DOHH2 (cell line): ENCODE measurements around the gene MTX2.

ENCODE experiments used
- H3F3A ChIP-seq: fragments of 200-600 bp; sonication (generic), shearing (Covaris generic); 2 replicates; pipeline ENCODE4 v1.6.0; 2016; ENCODE audit warnings: antibody characterized with exemption, mild to moderate bottlenecking; ENCODE audit not compliant: control insufficient read depth, insufficient read depth
- H3K27ac ChIP-seq: fragments of 200-600 bp; sonication (generic); 2 replicates; pipeline ENCODE4 v1.5.1; 2014; ENCODE audit warnings: low read depth, mild to moderate bottlenecking, low read length, moderate library complexity
- H3K27me3 ChIP-seq: fragments of 200-600 bp; sonication (generic); 2 replicates; pipeline ENCODE4 v1.6.1; 2014; ENCODE audit warnings: mild to moderate bottlenecking, low read length, mixed read lengths; ENCODE audit not compliant: control insufficient read depth
- H3K36me3 ChIP-seq: fragments of 200-600 bp; sonication (generic); 2 replicates; pipeline ENCODE4 v1.6.1; 2014; ENCODE audit warnings: mild to moderate bottlenecking, low read length, moderate library complexity, mixed read lengths; ENCODE audit not compliant: control insufficient read depth
- H3K4me1 ChIP-seq: fragments of 200-600 bp; sonication (generic); 2 replicates; pipeline ENCODE4 v1.6.1; 2014; ENCODE audit warnings: mild to moderate bottlenecking, low read length, mixed read lengths; ENCODE audit not compliant: control insufficient read depth
- H3K4me2 ChIP-seq: fragments of 200-600 bp; sonication (generic); 2 replicates; pipeline ENCODE4 v1.6.0; 2014; ENCODE audit warnings: mild to moderate bottlenecking, low read length, moderate library complexity
- H3K4me3 ChIP-seq: fragments of 200-600 bp; sonication (generic); 2 replicates; pipeline ENCODE4 v1.5.1; 2014; ENCODE audit warnings: mild to moderate bottlenecking, low read length, mixed read lengths
- H3K79me2 ChIP-seq: fragments of 200-600 bp; sonication (generic); 2 replicates; pipeline ENCODE4 v1.6.1; 2014; ENCODE audit warnings: mild to moderate bottlenecking, low read length, mixed read lengths; ENCODE audit not compliant: control insufficient read depth
- H3K9me2 ChIP-seq: fragments of 200-600 bp; sonication (generic); replicated peaks from 2 replicates; pipeline ENCODE4 v1.6.1; 2014; ENCODE audit warnings: mild to moderate bottlenecking, low read length, mixed read lengths; ENCODE audit not compliant: control insufficient read depth
- H3K9me3 ChIP-seq: fragments of 200-600 bp; sonication (generic); 2 replicates; pipeline ENCODE4 v1.6.1; 2014; ENCODE audit warnings: antibody characterized with exemption, low read length, mixed read lengths; ENCODE audit not compliant: control insufficient read depth, insufficient read depth
- H4K20me1 ChIP-seq: fragments of 200-600 bp; sonication (generic); 2 replicates; pipeline ENCODE4 v1.6.0; 2014; ENCODE audit warnings: low read depth, mild to moderate bottlenecking, antibody characterized with exemption, low read length, moderate library complexity; ENCODE audit not compliant: control insufficient read depth, insufficient read depth
- CTCF ChIP-seq: fragments of 200-600 bp; sonication (generic); IDR thresholded peaks from one replicate; pipeline ENCODE4 v1.5.1; 2014; ENCODE audit warnings: antibody characterized with exemption, mild to moderate bottlenecking, low read depth, low read length; ENCODE audit not compliant: poor library complexity, severe bottlenecking
- EZH2phosphoT487 ChIP-seq: fragments of 200-600 bp; sonication (generic); IDR thresholded peaks from 2 replicates; pipeline ENCODE4 v1.6.1; 2017; ENCODE audit warnings: borderline replicate concordance, mild to moderate bottlenecking, antibody characterized with exemption, low read length, moderate library complexity, mixed read lengths

The MTX2 gene

GRCh38 chr2:176330612-176331011, 61.4 kb downstream of the MTX2 start:
- H3K4me2 ChIP-seq: no peak overlapping the region
- H3F3A ChIP-seq: no peaks in the 10 kb centered on the region
- no peak for TF ChIP-seq EZH2phosphoT487
- no peak for TF ChIP-seq CTCF
- peaks cover 16% of the 10 kb centered on the region for H3K36me3 ChIP-seq
- H3K9me2 ChIP-seq: no peaks in the 10 kb centered on the region
- H3K27ac ChIP-seq: no peak overlapping the region
- H3K79me2 ChIP-seq: no peaks in the 10 kb centered on the region
- H4K20me1 ChIP-seq: no peaks in the 10 kb centered on the region
- H3K27me3 ChIP-seq: no peaks in the 10 kb centered on the region
- H3K4me3 ChIP-seq: no peak overlapping the region
- H3K4me1 ChIP-seq: no peaks in the 10 kb centered on the region
- H3K9me3 ChIP-seq: no peaks in the 10 kb centered on the region

- no peak for TF ChIP-seq EZH2phosphoT487
- TF ChIP-seq CTCF: no peak
- peaks cover 16% of the 10 kb centered on the region for H3K36me3 ChIP-seq
- no peaks in the 10 kb centered on the region for H3K79me2 ChIP-seq
- H3K27ac ChIP-seq: no peak overlapping the region
- no peak overlapping the region for H3K4me3 ChIP-seq
- H3F3A ChIP-seq: no peaks in the 10 kb centered on the region
- no peak overlapping the region for H3K4me2 ChIP-seq
- no peaks in the 10 kb centered on the region for H3K27me3 ChIP-seq
- no peaks in the 10 kb centered on the region for H4K20me1 ChIP-seq
- H3K9me3 ChIP-seq: no peaks in the 10 kb centered on the region
- no peaks in the 10 kb centered on the region for H3K4me1 ChIP-seq
- H3K9me2 ChIP-seq: no peaks in the 10 kb centered on the region
Observed at GRCh38 chr2:176331646-176332045, 62.4 kb downstream of the MTX2 start.

- Histone ChIP-seq H3K4me3 (no peak overlapping the region), H4K20me1 (no peaks in the 10 kb centered on the region), H3K27ac (no peak overlapping the region), H3K4me2 (no peak overlapping the region), H3K9me3 (no peaks in the 10 kb centered on the region), H3K27me3 (no peaks in the 10 kb centered on the region), H3K4me1 (no peaks in the 10 kb centered on the region), H3K9me2 (no peaks in the 10 kb centered on the region), H3F3A (no peaks in the 10 kb centered on the region), H3K79me2 (no peaks in the 10 kb centered on the region), H3K36me3 (peaks cover 10% of the 10 kb centered on the region)
- TF ChIP-seq EZH2phosphoT487 (no peak), CTCF (no peak)
Observed at GRCh38 chr2:176334729-176335128, 65.5 kb downstream of the MTX2 start.

- peaks cover 7% of the 10 kb centered on the region for H3K36me3 ChIP-seq
Observed at GRCh38 chr2:176338395-176338794, 69.2 kb downstream of the MTX2 start.

More at GRCh38 chr2:176338395-176338794, 69.2 kb downstream of the MTX2 start:
- no peaks in the 10 kb centered on the region for H3K9me2 ChIP-seq
- no peaks in the 10 kb centered on the region for H4K20me1 ChIP-seq
- no peaks in the 10 kb centered on the region for H3F3A ChIP-seq
- H3K27ac ChIP-seq: no peak overlapping the region
- no peak overlapping the region for H3K4me3 ChIP-seq
- no peak overlapping the region for H3K4me2 ChIP-seq
- no peaks in the 10 kb centered on the region for H3K4me1 ChIP-seq
- H3K27me3 ChIP-seq: no peaks in the 10 kb centered on the region
- no peak for TF ChIP-seq EZH2phosphoT487
- no peak for TF ChIP-seq CTCF
- H3K79me2 ChIP-seq: no peaks in the 10 kb centered on the region
- H3K9me3 ChIP-seq: no peaks in the 10 kb centered on the region
